B cell (primary cell): Measurements from ENCODE around the gene KLHL2. TPM values are rescaled to one million over a fixed set of nuclear protein-coding genes. Genes with fewer than 3 reads are reported as not detected.
"Not testable (repeated sequence)": the region's sequence is repeated elsewhere in the genome, so short reads cannot be mapped to it uniquely, and the experiment has no call there.

Experiments
- ATAC-seq: fragments of 200-7000 bp; cut with Tn5 transposase; one replicate; pipeline ENCODE4 v1.10.0; 2021; ENCODE audit warnings: low read depth, mild to moderate bottlenecking, moderate number of reproducible peaks, moderate library complexity
- CTCF ChIA-PET: fragments of 350-600 bp; sonication (Branson Sonifier 250); formaldehyde crosslinking; loops from one replicate; lab custom pipeline; 2021; ENCODE audit warnings: antibody characterized with exemption, inconsistent platforms; lab: Charles Lee
- POLR2A ChIA-PET: fragments of 350-600 bp; sonication (Branson Sonifier 250); formaldehyde crosslinking; loops from one replicate; lab custom pipeline; 2021; ENCODE audit warnings: antibody characterized with exemption; lab: Charles Lee
- DNase-seq: peaks from one replicate; pipeline ENCODE4 v3.0.0; 2013
- H2AFZ ChIP-seq: 2 replicates; pipeline ENCODE4 v1.6.1; 2012; ENCODE audit warnings: mild to moderate bottlenecking, low read depth, low read length; ENCODE audit not compliant: insufficient read depth, poor library complexity, severe bottlenecking
- H3K27ac ChIP-seq, 2 donors: 1 replicate in 1 of 2; 2 replicates in 1 of 2; pipeline ENCODE4 v1.5.1; 2012 to 2013; ENCODE audit warnings: low read length in 2 of 2, mild to moderate bottlenecking in 2 of 2, moderate library complexity in 1 of 2
- H3K27me3 ChIP-seq, 4 experiments: fragments of 200-600 bp in 1 of 4; sonication (generic) in 1 of 4; replicated peaks in 1 of 4; 1 replicate in 2 of 4; 2 replicates in 2 of 4; pipeline versions ENCODE4 v1.6.1 to v1.7.0; 2013 to 2016; ENCODE audit warnings: low read length in 3 of 4, mild to moderate bottlenecking in 2 of 4, mixed read lengths in 1 of 4, moderate library complexity in 1 of 4; ENCODE audit not compliant: insufficient read depth in 4 of 4, control insufficient read depth in 3 of 4; ENCODE audit errors: control extremely low read depth in 1 of 4
- H3K36me3 ChIP-seq, 2 experiments: replicated peaks in 1 of 2; 1 replicate in 1 of 2; 2 replicates in 1 of 2; pipeline versions ENCODE4 v1.6.1 to v1.7.1; 2013; ENCODE audit warnings: low read length in 1 of 2; ENCODE audit not compliant: insufficient read depth in 2 of 2, control insufficient read depth in 1 of 2; ENCODE audit errors: control extremely low read depth in 1 of 2, extremely low read depth in 1 of 2
- H3K4me1 ChIP-seq, 2 donors: fragments of 200-600 bp in 1 of 2; sonication (generic) in 1 of 2; 1 replicate in 1 of 2; 2 replicates in 1 of 2; pipeline versions ENCODE4 v1.5.1 to v1.6.1; 2013 to 2017; ENCODE audit warnings: low read length in 2 of 2; ENCODE audit not compliant: control insufficient read depth in 2 of 2, insufficient read depth in 2 of 2
- H3K4me2 ChIP-seq: replicated peaks from 2 replicates; pipeline ENCODE3; 2012; ENCODE audit warnings: mild to moderate bottlenecking, low read depth, low read length; ENCODE audit not compliant: poor library complexity, severe bottlenecking
- H3K4me3 ChIP-seq, 5 experiments: fragments of 200-600 bp in 1 of 5; sonication (generic) in 1 of 5; 1 replicate in 3 of 5; 2 replicates in 2 of 5; pipeline versions ENCODE4 v1.5.1 to v1.7.0; 2011 to 2016; ENCODE audit warnings: low read length in 4 of 5, mild to moderate bottlenecking in 4 of 5, low read depth in 2 of 5, control low read depth in 1 of 5, moderate library complexity in 1 of 5; ENCODE audit not compliant: insufficient read depth in 1 of 5; ENCODE audit errors: control extremely low read depth in 1 of 5, extremely low read depth in 1 of 5
- H3K79me2 ChIP-seq: fragments of 200-600 bp; sonication (generic); one replicate; pipeline ENCODE4 v1.6.0; 2016; ENCODE audit warnings: low read length; ENCODE audit not compliant: control insufficient read depth, insufficient read depth
- H3K9ac ChIP-seq: fragments of 200-600 bp; sonication (generic); 2 replicates; pipeline ENCODE4 v1.6.1; 2017; ENCODE audit warnings: mild to moderate bottlenecking, low read length, moderate library complexity
- H3K9me3 ChIP-seq, 3 donors: one replicate each; pipeline versions ENCODE4 v1.6.1 to v1.7.1; 2013; ENCODE audit warnings: low read length in 2 of 3; ENCODE audit not compliant: control insufficient read depth in 2 of 3, insufficient read depth in 1 of 3; ENCODE audit errors: control extremely low read depth in 1 of 3
- H4K20me1 ChIP-seq: 2 replicates; pipeline ENCODE4 v1.6.0; 2012; ENCODE audit warnings: mild to moderate bottlenecking, low read length; ENCODE audit not compliant: insufficient read depth, control insufficient read depth, poor library complexity, severe bottlenecking
- H3K27ac Mint-ChIP-seq: one replicate; pipeline ENCODE4 v1.8.0; 2021; ENCODE audit warnings: mixed read lengths
- H3K27me3 Mint-ChIP-seq: one replicate; pipeline ENCODE4 v1.8.0; 2021; ENCODE audit warnings: mixed read lengths
- H3K4me1 Mint-ChIP-seq: one replicate; pipeline ENCODE4 v1.8.0; 2021; ENCODE audit warnings: mixed read lengths
- H3K4me3 Mint-ChIP-seq: one replicate; pipeline ENCODE4 v1.8.0; 2021; ENCODE audit warnings: mixed read lengths
- H3K9me3 Mint-ChIP-seq: one replicate; pipeline ENCODE4 v1.8.0; 2022; ENCODE audit warnings: mixed read lengths; ENCODE audit not compliant: insufficient read depth
- EZH2 ChIP-seq: IDR thresholded peaks from 2 replicates; pipeline ENCODE4 v1.6.1; 2012; ENCODE audit warnings: borderline replicate concordance, low read depth, mild to moderate bottlenecking, moderate library complexity, low read length; ENCODE audit not compliant: insufficient read depth, poor library complexity, severe bottlenecking
- WGBS: methylation state at CpG from one replicate; pipeline ENCODE4 v1.1.5; 2013; ENCODE audit warnings: missing lambda C conversion rate; ENCODE audit not compliant: insufficient coverage; 5-methylcytosine and 5-hydroxymethylcytosine counted together
- intact Hi-C: fragments of 100-400 bp; cut with micrococcal nuclease; formaldehyde crosslinking; loops from one replicate; pipeline ENCODE4 v1.10.0; 2022
- polyA plus RNA-seq: library from polyadenylated mRNA; depleted of rRNA; stranded (reverse); fragments of >200 nt; gene quantifications from 2 replicates; pipeline ENCODE4 v1.2.3, GENCODE V29; 2012
- total RNA-seq, 2 donors: library from RNA; stranded (reverse); fragments of 120-200 nt in 1 of 2; gene quantifications; 1 replicate in 1 of 2; 2 replicates in 1 of 2; pipeline versions ENCODE4 v1.2.3 to v1.2.4, GENCODE V29; 2013 to 2022
- TF ChIP-seq, protein P1 (sequence below): fragments of 200-600 bp; IDR thresholded peaks from one replicate; pipeline ENCODE4 v1.8.0; 2022; ENCODE audit warnings: antibody characterized with exemption, mild to moderate bottlenecking

KLHL2 gene
- total and polyA plus RNA-seq, 2 donors (not counting 1 experiment from before 2014, with no cell fraction given) = 7.8 to 77.5 TPM

DNA sequence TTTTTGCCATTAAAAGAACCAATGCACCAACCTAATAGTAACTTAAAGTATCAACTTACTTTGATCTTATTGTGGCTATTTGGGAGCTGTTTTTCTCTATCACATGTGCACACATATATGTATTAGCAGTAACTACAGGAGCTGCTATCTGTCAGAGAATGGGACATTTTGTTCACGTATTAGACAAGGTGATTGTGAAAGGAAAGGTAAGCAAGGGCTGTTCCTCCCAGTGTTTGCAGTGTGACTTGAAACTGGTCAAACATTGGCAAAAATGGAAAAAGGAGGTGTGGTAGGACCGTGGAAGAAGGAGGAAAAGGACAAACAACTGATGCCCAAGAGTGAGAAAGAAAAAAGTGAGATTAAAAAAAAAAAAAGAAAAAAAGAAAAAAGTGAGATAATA lies 43.1 kb upstream of the KLHL2 start:
- H3K9me3 ChIP-seq = no peaks in the 10 kb centered on the region
- intact Hi-C loops = no loop called here
- no peak overlapping the region for H3K9ac ChIP-seq
- no peak overlapping the region for H3K4me2 ChIP-seq
- no peaks in the 10 kb centered on the region for H3K4me1 ChIP-seq
- peaks cover 2% of the 10 kb centered on the region for H3K9me3 Mint-ChIP-seq
- ChIA-PET CTCF (interaction anchor here (0.6 kb wide), 1 partner anchor 13 kb away, joined by 3 read pairs; no protein-coding TSS in a partner anchor), POLR2A (no interaction called here)
- H3K27me3 ChIP-seq = peaks cover 0 to 3% (median 0%) of the 10 kb centered on the region in 4 experiments
- 86% methylated on average over 1 of the region's 2 CpGs for WGBS
- no peak for ATAC-seq
- H3K27ac Mint-ChIP-seq = no peak overlapping the region
- no peaks in the 10 kb centered on the region for H3K4me1 Mint-ChIP-seq
- no peak overlapping the region for H3K4me3 Mint-ChIP-seq
- H3K36me3 ChIP-seq = no peaks in the 10 kb centered on the region
- H3K4me3 ChIP-seq = no peak overlapping the region
- H3K27me3 Mint-ChIP-seq = peaks cover 39% of the 10 kb centered on the region
- no peaks in the 10 kb centered on the region for H3K79me2 ChIP-seq
- no peak overlapping the region for H3K27ac ChIP-seq
- no peaks in the 10 kb centered on the region for H4K20me1 ChIP-seq
- no peak for TF ChIP-seq EZH2
- TF ChIP-seq, protein P1, sequence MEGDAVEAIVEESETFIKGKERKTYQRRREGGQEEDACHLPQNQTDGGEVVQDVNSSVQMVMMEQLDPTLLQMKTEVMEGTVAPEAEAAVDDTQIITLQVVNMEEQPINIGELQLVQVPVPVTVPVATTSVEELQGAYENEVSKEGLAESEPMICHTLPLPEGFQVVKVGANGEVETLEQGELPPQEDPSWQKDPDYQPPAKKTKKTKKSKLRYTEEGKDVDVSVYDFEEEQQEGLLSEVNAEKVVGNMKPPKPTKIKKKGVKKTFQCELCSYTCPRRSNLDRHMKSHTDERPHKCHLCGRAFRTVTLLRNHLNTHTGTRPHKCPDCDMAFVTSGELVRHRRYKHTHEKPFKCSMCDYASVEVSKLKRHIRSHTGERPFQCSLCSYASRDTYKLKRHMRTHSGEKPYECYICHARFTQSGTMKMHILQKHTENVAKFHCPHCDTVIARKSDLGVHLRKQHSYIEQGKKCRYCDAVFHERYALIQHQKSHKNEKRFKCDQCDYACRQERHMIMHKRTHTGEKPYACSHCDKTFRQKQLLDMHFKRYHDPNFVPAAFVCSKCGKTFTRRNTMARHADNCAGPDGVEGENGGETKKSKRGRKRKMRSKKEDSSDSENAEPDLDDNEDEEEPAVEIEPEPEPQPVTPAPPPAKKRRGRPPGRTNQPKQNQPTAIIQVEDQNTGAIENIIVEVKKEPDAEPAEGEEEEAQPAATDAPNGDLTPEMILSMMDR = no peak
- no peak for DNase-seq
- H2AFZ ChIP-seq = no peak overlapping the region

DNA sequence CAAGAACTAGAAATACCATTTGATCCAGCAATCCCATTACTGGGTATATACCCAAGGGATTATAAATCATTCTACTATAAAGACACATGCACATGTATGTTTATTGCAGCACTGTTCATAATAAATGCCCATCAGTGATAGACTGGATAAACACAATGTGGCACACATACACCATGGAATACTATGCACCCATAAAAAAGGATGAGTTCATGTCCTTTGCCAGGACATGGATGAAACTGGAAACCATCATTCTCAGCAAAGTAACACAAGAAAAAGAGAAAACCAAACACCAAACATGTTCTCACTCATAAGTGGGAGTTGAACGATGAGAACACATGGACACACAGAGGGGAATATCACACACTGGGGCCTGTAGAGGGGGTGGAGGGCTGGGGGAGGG lies 40.5 kb upstream of the KLHL2 start:
- H3K4me2 ChIP-seq, H3K27me3 ChIP-seq, H3K4me1 Mint-ChIP-seq, H3K27ac Mint-ChIP-seq, H3K4me3 ChIP-seq, H3K9ac ChIP-seq, H3K4me1 ChIP-seq, CTCF ChIA-PET, H3K79me2 ChIP-seq, DNase-seq, H3K9me3 ChIP-seq, intact Hi-C loops, ATAC-seq, H3K9me3 Mint-ChIP-seq, H2AFZ ChIP-seq, H3K36me3 ChIP-seq, POLR2A ChIA-PET, H3K27ac ChIP-seq, H3K4me3 Mint-ChIP-seq, H4K20me1 ChIP-seq: not testable (repeated sequence)
- WGBS = no CpG with 5 or more reads among the region's 1 CpG
- peaks cover 30% of the 10 kb centered on the region for H3K27me3 Mint-ChIP-seq
